GM19240 (cell line): ENCODE measurements around the gene RPTOR.

Experiments used
- DNase-seq: peaks from one replicate; pipeline ENCODE4 v3.0.0; 2011; ENCODE audit warnings: low spot score; ENCODE audit not compliant: insufficient read length

RPTOR gene

GRCh38 chr17:81011951-81012350, 467.3 kb downstream of the RPTOR start:
- DNase-seq = no peak

- no peak for DNase-seq
These were observed 468.2 kb downstream of the RPTOR start for GRCh38 chr17:81012574-81013447.

- no peak for DNase-seq
These were observed 469.0 kb downstream of the RPTOR start for GRCh38 chr17:81013642-81014041.

GRCh38 chr17:81015136-81015535, 470.5 kb downstream of the RPTOR start:
- no peak for DNase-seq
